Activated CD4-positive, CD25-positive, alpha-beta regulatory T cell treated with anti-CD3 and anti-CD28 coated beads, Interleukin-2, amount 50 U/mL, for 72 hours (primary cell): ENCODE measurements around the gene PTGR3.

ENCODE experiments used
- DNase-seq: peaks from one replicate; pipeline ENCODE4 v3.0.0; 2021

PTGR3 gene

GRCh38 chr18:75167759-75168618 is 41.0 kb downstream of the PTGR3 start:
- DNase-seq = no peak

- no peak for DNase-seq
Measured at GRCh38 chr18:75167137-75167536, 41.8 kb downstream of the PTGR3 start.

- DNase-seq = no peak
Measured at GRCh38 chr18:75165926-75166325, 43.0 kb downstream of the PTGR3 start.

- DNase-seq = no peak
Measured at GRCh38 chr18:75164479-75164878, 44.5 kb downstream of the PTGR3 start.

- DNase-seq = no peak
Measured at GRCh38 chr18:75163736-75164135, 45.2 kb downstream of the PTGR3 start.

- no peak for DNase-seq
Measured at GRCh38 chr18:75162978-75163377, 46.0 kb downstream of the PTGR3 start.

GRCh38 chr18:75162467-75162866 is 46.5 kb downstream of the PTGR3 start:
- no peak for DNase-seq

- DNase-seq = no peak
Measured at GRCh38 chr18:75161256-75162028, 47.5 kb downstream of the PTGR3 start.

GRCh38 chr18:75160364-75160763 is 48.6 kb downstream of the PTGR3 start:
- no peak for DNase-seq

GRCh38 chr18:75159646-75160356 is 49.1 kb downstream of the PTGR3 start:
- DNase-seq = no peak

- no peak for DNase-seq
Measured at GRCh38 chr18:75159238-75159518, 49.8 kb downstream of the PTGR3 start.
